GM12864 (cell line): Measurements from ENCODE around the gene PRDM5.

Experiments used
- DNase-seq: peaks from one replicate; pipeline ENCODE4 v3.0.0-alpha.2; 2011; ENCODE audit warnings: low read depth
- H3K4me3 ChIP-seq: 2 replicates; pipeline ENCODE4 v1.5.1; 2011; ENCODE audit warnings: mild to moderate bottlenecking, low read depth, low read length, control low read depth
- CTCF ChIP-seq: IDR thresholded peaks from 2 replicates; pipeline ENCODE4 v1.5.1; 2011; ENCODE audit warnings: low read depth, mild to moderate bottlenecking, moderate library complexity, low read length, control low read depth, inconsistent platforms; ENCODE audit errors: missing control alignments

PRDM5 gene

GRCh38 chr4:120680647-120681228 lies 241.8 kb downstream of the PRDM5 start:
- TF ChIP-seq CTCF: no peak
- H3K4me3 ChIP-seq: no peak overlapping the region
- DNase-seq: no peak

GRCh38 chr4:120673696-120674095 lies 248.8 kb downstream of the PRDM5 start:
- TF ChIP-seq CTCF: no peak
- DNase-seq: no peak
- H3K4me3 ChIP-seq: no peak overlapping the region

- H3K4me3 ChIP-seq: no peak overlapping the region
- no peak for DNase-seq
- no peak for TF ChIP-seq CTCF
These were observed 249.9 kb downstream of the PRDM5 start for GRCh38 chr4:120672558-120673147.

- no peak for TF ChIP-seq CTCF
- no peak overlapping the region for H3K4me3 ChIP-seq
- no peak for DNase-seq
These were observed 250.4 kb downstream of the PRDM5 start for GRCh38 chr4:120672076-120672475.

GRCh38 chr4:120671538-120671937 lies 251.0 kb downstream of the PRDM5 start:
- no peak for TF ChIP-seq CTCF
- DNase-seq: no peak
- no peak overlapping the region for H3K4me3 ChIP-seq

GRCh38 chr4:120667102-120667501 lies 255.4 kb downstream of the PRDM5 start:
- no peak for DNase-seq
- TF ChIP-seq CTCF: no peak
- H3K4me3 ChIP-seq: no peak overlapping the region

- no peak for TF ChIP-seq CTCF
- H3K4me3 ChIP-seq: no peak overlapping the region
- DNase-seq: no peak
These were observed 257.7 kb downstream of the PRDM5 start for GRCh38 chr4:120664851-120665250.
